Erythroblast (primary cell): ENCODE results near the gene ZNF513.

Source experiments
- GATA1 ChIP-seq: IDR thresholded peaks from 2 replicates; pipeline ENCODE4 v1.6.1; 2011; ENCODE audit warnings: low read depth, mild to moderate bottlenecking, control low read depth, low read length, moderate library complexity
- POLR2A ChIP-seq: IDR thresholded peaks from 2 replicates; pipeline ENCODE4 v1.6.1; 2011; ENCODE audit warnings: mild to moderate bottlenecking, low read length

DNA sequence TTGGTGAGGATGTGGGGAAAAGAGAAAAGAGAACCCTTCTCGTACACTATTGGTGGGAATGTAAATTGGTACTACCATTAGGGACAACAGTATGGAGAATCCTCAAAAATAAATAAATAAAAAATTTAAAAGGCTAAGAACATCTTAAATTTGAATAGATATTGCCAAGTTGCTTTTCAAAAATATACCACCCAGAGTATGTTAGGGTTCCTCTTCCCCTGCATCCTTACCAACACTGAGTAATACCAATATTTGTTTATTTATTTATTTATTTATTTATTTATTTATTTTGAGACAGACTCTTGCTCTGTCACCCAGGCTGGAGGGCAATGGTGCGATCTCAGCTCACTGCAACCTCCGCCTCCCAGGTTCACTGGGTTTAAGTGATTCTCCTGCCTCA lies 42.4 kb upstream of the ZNF513 start:
- TF ChIP-seq POLR2A = no peak
- TF ChIP-seq GATA1 = no peak
